H9 (cell line): Measurements from ENCODE around the gene SOCS7. TPM values are rescaled to one million over a fixed set of nuclear protein-coding genes. Genes with fewer than 3 reads are reported as not detected.

Source experiments
- DNase-seq: peaks from one replicate; pipeline ENCODE4 v3.0.0-alpha.2; 2017
- H2AFZ ChIP-seq: one replicate; pipeline ENCODE4 v1.6.1; 2013; ENCODE audit warnings: mild to moderate bottlenecking, low read length, control low read depth, moderate library complexity
- H2AK5ac ChIP-seq: 2 replicates; pipeline ENCODE4 v1.6.1; 2013; ENCODE audit warnings: low read length, control low read depth, mixed read lengths; ENCODE audit not compliant: insufficient read length
- H2BK120ac ChIP-seq: one replicate; pipeline ENCODE4 v1.6.1; 2013; ENCODE audit warnings: low read depth, mild to moderate bottlenecking, low read length, control low read depth, inconsistent platforms; ENCODE audit not compliant: poor library complexity, severe bottlenecking
- H2BK12ac ChIP-seq: 2 replicates; pipeline ENCODE4 v1.6.1; 2013; ENCODE audit warnings: low read length, control low read depth, mixed read lengths, low read depth; ENCODE audit not compliant: insufficient read length
- H2BK15ac ChIP-seq: 2 replicates; pipeline ENCODE4 v1.6.1; 2013; ENCODE audit warnings: low read depth, low read length, control low read depth
- H2BK20ac ChIP-seq: one replicate; pipeline ENCODE4 v1.6.1; 2013; ENCODE audit warnings: low read depth, mild to moderate bottlenecking, low read length, control low read depth, inconsistent platforms; ENCODE audit not compliant: poor library complexity, severe bottlenecking
- H2BK5ac ChIP-seq: 2 replicates; pipeline ENCODE4 v1.6.1; 2013; ENCODE audit warnings: low read length, control low read depth, mixed read lengths; ENCODE audit not compliant: insufficient read length
- H3K14ac ChIP-seq: 2 replicates; pipeline ENCODE4 v1.6.1; 2013; ENCODE audit warnings: low read length, control low read depth; ENCODE audit not compliant: insufficient read depth
- H3K18ac ChIP-seq: 2 replicates; pipeline ENCODE4 v1.6.1; 2013; ENCODE audit warnings: low read depth, mild to moderate bottlenecking, mixed read lengths, low read length, control low read depth; ENCODE audit not compliant: insufficient read length
- H3K23ac ChIP-seq: 2 replicates; pipeline ENCODE4 v1.6.1; 2013; ENCODE audit warnings: low read length, control low read depth, mixed read lengths, low read depth; ENCODE audit not compliant: insufficient read length
- H3K23me2 ChIP-seq: 2 replicates; pipeline ENCODE4 v1.6.1; 2013; ENCODE audit warnings: low read depth, mild to moderate bottlenecking, mixed read lengths, low read length, control low read depth; ENCODE audit not compliant: insufficient read length, poor library complexity, severe bottlenecking
- H3K27ac ChIP-seq: 2 replicates; pipeline ENCODE4 v1.5.1; 2013; ENCODE audit warnings: low read length, control low read depth, mixed read lengths, low read depth; ENCODE audit not compliant: insufficient read length
- H3K27me3 ChIP-seq: 2 replicates; pipeline ENCODE4 v1.6.1; 2013; ENCODE audit warnings: low read length, control low read depth, inconsistent platforms; ENCODE audit not compliant: insufficient read depth
- H3K4ac ChIP-seq: 2 replicates; pipeline ENCODE4 v1.6.1; 2013; ENCODE audit warnings: low read depth, mild to moderate bottlenecking, control low read depth, inconsistent platforms, low read length, moderate library complexity
- H3K4me1 ChIP-seq: 2 replicates; pipeline ENCODE4 v1.6.1; 2013; ENCODE audit warnings: low read length, control low read depth, inconsistent platforms; ENCODE audit not compliant: insufficient read depth
- H3K4me2 ChIP-seq: 2 replicates; pipeline ENCODE4 v1.6.1; 2013; ENCODE audit warnings: low read length, control low read depth, mixed read lengths; ENCODE audit not compliant: insufficient read length, insufficient read depth
- H3K56ac ChIP-seq: 2 replicates; pipeline ENCODE4 v1.6.1; 2013; ENCODE audit warnings: low read depth, mild to moderate bottlenecking, mixed read lengths, low read length, control low read depth; ENCODE audit not compliant: insufficient read length
- H3K79me1 ChIP-seq: 2 replicates; pipeline ENCODE4 v1.6.1; 2013; ENCODE audit warnings: low read depth, mild to moderate bottlenecking, moderate library complexity, low read length, control low read depth, inconsistent platforms; ENCODE audit not compliant: insufficient read depth, poor library complexity, severe bottlenecking
- H3K79me2 ChIP-seq: 2 replicates; pipeline ENCODE4 v1.6.1; 2013; ENCODE audit warnings: low read length, control low read depth, inconsistent platforms; ENCODE audit not compliant: insufficient read depth
- H3K9ac ChIP-seq: 2 replicates; pipeline ENCODE4 v1.6.1; 2013; ENCODE audit warnings: low read length, control low read depth, mixed read lengths; ENCODE audit not compliant: insufficient read length; ENCODE audit errors: extremely low read depth
- H3K9me3 ChIP-seq: one replicate; pipeline ENCODE4 v1.6.1; 2013; ENCODE audit warnings: low read depth, low read length, inconsistent platforms; ENCODE audit not compliant: control insufficient read depth
- H3T11ph ChIP-seq: one replicate; pipeline ENCODE4 v1.6.1; 2013; ENCODE audit warnings: mild to moderate bottlenecking, low read length, control low read depth, inconsistent platforms
- H4K20me1 ChIP-seq: one replicate; pipeline ENCODE4 v1.6.1; 2013; ENCODE audit not compliant: control insufficient read depth, insufficient read length, insufficient read depth
- H4K5ac ChIP-seq: 2 replicates; pipeline ENCODE4 v1.6.1; 2013; ENCODE audit warnings: low read depth, mild to moderate bottlenecking, mixed read lengths, low read length, control low read depth; ENCODE audit not compliant: insufficient read length
- H4K8ac ChIP-seq: replicated peaks from 2 replicates; pipeline ENCODE4 v1.6.1; 2013; ENCODE audit warnings: low read length, control low read depth, mixed read lengths, low read depth; ENCODE audit not compliant: insufficient read length
- H4K91ac ChIP-seq: 2 replicates; pipeline ENCODE4 v1.6.1; 2013; ENCODE audit warnings: low read depth, mild to moderate bottlenecking, moderate library complexity, mixed read lengths, low read length, control low read depth; ENCODE audit not compliant: insufficient read length
- H3K27ac Mint-ChIP-seq, 3 experiments: 2 replicates in 2 of 3; 3 replicates in 1 of 3; pipeline ENCODE4 v1.8.0; 2020 to 2021; ENCODE audit warnings: mixed read lengths in 3 of 3, mild to moderate bottlenecking in 1 of 3, moderate library complexity in 1 of 3
- H3K27me3 Mint-ChIP-seq: 2 replicates; pipeline ENCODE4 v1.8.0; 2021; ENCODE audit warnings: low read depth, mild to moderate bottlenecking, moderate library complexity, mixed read lengths
- H3K36me3 Mint-ChIP-seq, 3 experiments: 2 replicates in 2 of 3; 3 replicates in 1 of 3; pipeline ENCODE4 v1.8.0; 2020 to 2021; ENCODE audit warnings: low read depth in 3 of 3, mixed read lengths in 3 of 3; ENCODE audit not compliant: insufficient read depth in 1 of 3
- H3K4me1 Mint-ChIP-seq, 2 experiments: 2 replicates each; pipeline ENCODE4 v1.8.0; 2020; ENCODE audit warnings: mixed read lengths in 2 of 2
- H3K4me3 Mint-ChIP-seq, 2 experiments: 2 replicates in 1 of 2; 3 replicates in 1 of 2; pipeline ENCODE4 v1.8.0; 2020 to 2021; ENCODE audit warnings: mild to moderate bottlenecking in 2 of 2, mixed read lengths in 2 of 2, moderate library complexity in 1 of 2
- H3K9me3 Mint-ChIP-seq, 2 experiments: 2 replicates in 1 of 2; 3 replicates in 1 of 2; pipeline ENCODE4 v1.8.0; 2020; ENCODE audit warnings: mild to moderate bottlenecking in 2 of 2, mixed read lengths in 2 of 2, moderate library complexity in 1 of 2
- CTCF ChIP-seq: fragments of 200-600 bp; sonication (generic); conservative IDR thresholded peaks from 3 replicates; pipeline ENCODE4 v1.8.0; 2021; ENCODE audit warnings: antibody characterized with exemption, mild to moderate bottlenecking
- WGBS: extraction: QIAGEN DNeasy Blood & Tissue Kit; methylation state at CpG from one replicate; pipeline ENCODE4 v1.1.7; 2013; ENCODE audit warnings: missing lambda C conversion rate, low lambda C conversion rate, mixed read lengths; ENCODE audit not compliant: insufficient read length; ENCODE audit errors: extremely low coverage; 5-methylcytosine and 5-hydroxymethylcytosine counted together
- total RNA-seq: library from RNA; stranded (reverse); gene quantifications from 2 replicates; pipeline ENCODE4 v1.2.1, GENCODE V29; 2021

Gene SOCS7
- total RNA-seq, 1 experiment from 2014 or later, result 31.0 TPM

- no peak overlapping the region for H2BK12ac ChIP-seq
- no peak overlapping the region for H3K23ac ChIP-seq
- no peak overlapping the region for H4K91ac ChIP-seq
- no peak overlapping the region for H2BK15ac ChIP-seq
- no peaks in the 10 kb centered on the region for H3K9me3 ChIP-seq
- H2AK5ac ChIP-seq, result no peak overlapping the region
- H2BK20ac ChIP-seq, result no peak overlapping the region
- H3K23me2 ChIP-seq, result no peaks in the 10 kb centered on the region
- no peaks in the 10 kb centered on the region for H3K79me1 ChIP-seq
- H3K56ac ChIP-seq, result no peak overlapping the region
- no peak overlapping the region for H3K4ac ChIP-seq
- no peak overlapping the region for H4K5ac ChIP-seq
- no peaks in the 10 kb centered on the region for H3K79me2 ChIP-seq
- peaks cover 6% of the 10 kb centered on the region; the same call in 1 of the 2 replicates for H3K4me1 ChIP-seq
- no CpG with 5 or more reads among the region's 7 CpGs for WGBS
- no peaks in the 10 kb centered on the region for H3K9me3 Mint-ChIP-seq
- H2BK5ac ChIP-seq, result no peak overlapping the region
- H3T11ph ChIP-seq, result no peak overlapping the region
- H3K36me3 Mint-ChIP-seq, result no peaks in the 10 kb centered on the region
- no peak overlapping the region for H4K8ac ChIP-seq
- no peak overlapping the region for H2BK120ac ChIP-seq
- peaks cover 3% of the 10 kb centered on the region for H4K20me1 ChIP-seq
- H3K4me2 ChIP-seq, result no peak overlapping the region
- H3K27me3 Mint-ChIP-seq, result peaks cover 1% of the 10 kb centered on the region; the same call in 1 of the 2 replicates
- peaks cover 20 to 34% of the 10 kb centered on the region in 2 experiments for H3K4me1 Mint-ChIP-seq
- H3K18ac ChIP-seq, result no peak overlapping the region
- H3K14ac ChIP-seq, result no peak overlapping the region
- no peaks in the 10 kb centered on the region for H3K27me3 ChIP-seq
- H3K27ac ChIP-seq, result no peak overlapping the region
- H3K27ac Mint-ChIP-seq, result no peak overlapping the region
- no peak for DNase-seq
- no peak overlapping the region for H2AFZ ChIP-seq
- TF ChIP-seq CTCF, result no peak
- no peak overlapping the region for H3K4me3 Mint-ChIP-seq
- H3K9ac ChIP-seq, result no peak overlapping the region
These were observed 5.9 kb upstream of the SOCS7 start for GRCh38 chr17:38345743-38346142.
